ENCODE measurements around the gene CAPNS1.
"Not testable (repeated sequence)": the region's sequence is repeated elsewhere in the genome, so short reads cannot be mapped to it uniquely, and the experiment has no call there.

CAPNS1 gene

DNA sequence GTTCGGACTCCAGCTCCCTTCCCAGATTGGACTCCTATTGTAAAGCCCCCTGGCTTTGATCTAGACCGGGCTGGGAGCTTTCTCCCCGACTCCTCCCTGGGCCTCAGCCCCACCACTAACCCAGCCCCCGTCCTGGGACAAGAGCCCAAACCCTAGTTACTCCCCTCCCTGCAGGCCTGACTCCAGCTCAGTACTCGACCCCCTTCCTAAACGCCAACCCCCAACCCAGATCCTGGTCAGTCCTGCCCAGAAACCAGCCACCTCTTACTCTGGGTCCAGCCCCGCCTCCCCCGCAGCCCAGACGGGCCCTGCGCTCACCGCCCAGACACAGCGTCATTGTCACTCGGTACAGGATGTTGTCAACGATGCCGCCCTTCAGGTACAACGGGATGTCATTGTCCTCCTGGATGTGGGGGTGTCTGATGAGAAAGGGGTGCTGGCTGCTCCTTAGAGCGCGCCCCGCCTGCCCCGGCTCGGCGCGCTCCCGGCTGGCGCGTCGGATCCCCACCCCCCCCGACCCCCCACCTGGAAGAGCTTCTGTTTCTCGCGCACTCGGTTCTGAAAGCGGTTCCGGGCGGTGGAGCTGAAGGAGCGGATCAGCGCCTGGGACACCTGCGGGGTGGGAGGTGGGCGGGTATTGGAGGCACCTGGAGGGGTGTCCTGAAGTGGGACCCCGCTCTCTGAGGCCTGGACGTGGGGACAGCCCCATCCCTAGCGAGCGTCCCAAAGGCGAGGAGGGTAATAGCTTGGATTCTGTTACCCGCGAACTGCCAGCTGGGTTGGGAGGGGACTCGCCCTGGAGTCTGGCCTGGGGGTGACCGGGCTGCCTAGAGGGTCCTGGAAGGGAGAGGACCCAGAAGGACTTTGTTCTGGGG lies 11.5 kb downstream of the CAPNS1 start:
- DNase-seq, result no peak

GRCh38 chr19:36152019-36152351 lies 12.1 kb downstream of the CAPNS1 start:
- DNase-seq, result no peak

- DNase-seq, result no peak
Observed at GRCh38 chr19:36152352-36153091, 12.7 kb downstream of the CAPNS1 start, which contains the start of gene COX7A1. TSS of gene COX7A1 (minus strand) at chr19:36152447. CDS start at chr19:36152407, 40 bp downstream.

DNA sequence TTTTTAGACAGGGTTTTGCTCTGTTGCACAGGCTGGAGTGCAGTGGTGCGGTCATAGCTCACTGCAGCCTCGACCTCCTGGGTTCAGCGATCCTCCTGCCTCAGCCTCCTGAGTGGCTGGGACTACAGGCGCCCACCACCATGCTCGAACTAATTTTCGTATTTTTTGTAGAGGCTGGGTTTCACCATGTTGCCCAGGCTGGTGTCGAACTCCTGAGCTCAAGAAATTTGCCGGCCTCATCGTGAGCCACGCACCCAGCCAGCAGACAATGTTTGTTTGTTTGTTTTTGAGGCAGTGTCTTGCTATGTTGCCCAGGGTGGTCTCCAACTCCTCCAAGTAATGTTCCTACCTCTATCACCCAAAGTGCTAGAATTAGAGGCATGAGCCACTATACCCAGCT lies 13.3 kb downstream of the CAPNS1 start:
- DNase-seq, result no peak

DNA sequence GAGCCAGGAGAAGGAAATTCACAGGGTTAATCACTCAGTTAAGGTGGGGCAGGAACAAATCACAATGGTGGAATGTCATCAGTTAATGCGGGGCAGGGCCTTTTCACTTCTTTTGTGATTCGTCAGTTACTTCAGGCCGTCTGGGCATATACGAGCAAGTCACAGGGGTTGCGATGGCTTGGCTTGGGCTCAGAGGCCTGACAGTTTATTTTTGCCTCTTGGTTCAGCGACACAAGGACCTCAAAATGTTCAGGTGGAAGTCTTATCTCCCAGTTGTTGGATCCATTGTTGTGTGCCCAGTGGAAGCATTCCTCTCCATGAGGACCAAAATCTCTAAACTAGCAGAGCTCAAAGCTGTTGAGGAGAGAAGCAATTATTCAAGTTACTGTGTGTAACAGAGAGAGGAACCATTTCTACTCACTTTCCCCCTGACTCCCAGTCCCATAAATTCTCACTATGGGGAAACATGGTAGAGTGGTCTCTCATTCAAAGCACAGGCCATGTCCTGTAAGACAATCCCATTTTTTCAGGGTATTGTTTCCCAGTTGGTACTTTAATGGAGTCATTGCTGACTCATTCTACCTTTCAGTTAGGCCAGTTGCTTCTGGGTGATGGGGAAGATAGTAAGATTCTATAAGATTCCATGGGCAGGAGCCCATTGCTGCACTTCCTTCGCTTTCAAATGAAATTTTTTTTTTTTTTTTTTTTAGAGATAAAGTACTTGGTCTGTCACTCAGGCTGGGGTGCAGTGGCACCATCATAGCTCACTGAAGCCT lies 21.1 kb downstream of the CAPNS1 start:
- DNase-seq, result no peak

DNA sequence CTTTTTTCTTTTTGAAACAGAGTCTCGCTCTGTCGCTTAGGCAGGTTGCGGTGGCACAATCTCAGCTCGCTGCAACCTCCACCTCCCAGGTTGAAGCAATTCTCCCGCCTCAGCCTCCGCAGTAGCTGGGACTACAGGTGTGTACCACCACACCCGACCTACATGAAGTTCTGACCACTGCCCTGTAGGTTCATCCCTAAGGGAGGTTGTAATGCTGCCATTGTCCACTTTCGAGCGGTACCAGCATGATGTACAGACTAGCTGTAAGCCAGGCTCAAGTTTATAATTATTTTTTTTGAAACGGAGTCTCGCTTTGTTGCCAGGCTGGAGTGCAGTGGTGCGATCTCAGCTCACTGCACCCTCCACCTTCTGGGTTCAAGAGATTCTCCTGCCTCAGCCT lies 23.9 kb downstream of the CAPNS1 start:
- no peak for DNase-seq

GRCh38 chr19:36169084-36169760 lies 29.4 kb downstream of the CAPNS1 start:
- peak; percentile 25 for DNase-seq

DNA sequence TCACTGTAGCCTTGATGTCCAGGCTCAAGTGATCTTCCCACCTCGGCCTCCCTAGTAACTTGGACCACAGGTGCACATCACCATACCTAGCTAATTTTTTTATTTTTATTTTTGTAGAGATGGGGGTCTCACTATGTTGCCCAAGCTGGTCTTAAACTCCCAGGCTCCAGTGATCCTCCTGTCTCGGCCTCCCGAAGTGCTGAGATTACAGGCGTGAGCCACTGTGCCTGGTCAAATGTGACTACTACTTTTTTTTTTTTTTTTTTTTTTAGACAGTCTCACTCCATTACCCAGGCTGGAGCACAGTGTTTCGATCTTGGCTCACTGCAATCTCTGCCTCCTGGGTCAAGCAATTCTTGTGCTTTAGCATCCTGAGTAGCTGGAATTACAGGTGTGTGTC lies 33.0 kb downstream of the CAPNS1 start:
- DNase-seq, result no peak

DNA sequence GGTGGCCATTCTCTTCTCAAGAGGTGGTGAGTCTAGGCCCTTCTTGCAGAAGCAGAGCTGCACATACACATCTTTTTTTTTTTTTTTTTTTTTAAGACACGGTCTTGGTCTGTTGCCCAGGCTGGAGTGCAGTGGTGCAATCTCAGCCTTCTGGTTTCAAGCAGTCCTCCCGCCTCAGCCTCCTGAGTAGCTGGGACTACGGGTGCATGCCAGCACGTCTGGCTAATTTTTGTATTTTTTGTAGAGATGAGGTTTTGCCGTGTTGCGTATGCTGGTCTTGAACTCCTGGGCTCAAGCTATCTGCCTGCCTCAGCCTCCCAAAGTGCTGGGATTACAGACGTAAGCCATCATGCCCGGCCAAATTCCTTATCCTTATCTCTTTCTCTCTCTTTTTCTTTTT lies 34.0 kb downstream of the CAPNS1 start:
- DNase-seq, result not testable (repeated sequence)

DNA sequence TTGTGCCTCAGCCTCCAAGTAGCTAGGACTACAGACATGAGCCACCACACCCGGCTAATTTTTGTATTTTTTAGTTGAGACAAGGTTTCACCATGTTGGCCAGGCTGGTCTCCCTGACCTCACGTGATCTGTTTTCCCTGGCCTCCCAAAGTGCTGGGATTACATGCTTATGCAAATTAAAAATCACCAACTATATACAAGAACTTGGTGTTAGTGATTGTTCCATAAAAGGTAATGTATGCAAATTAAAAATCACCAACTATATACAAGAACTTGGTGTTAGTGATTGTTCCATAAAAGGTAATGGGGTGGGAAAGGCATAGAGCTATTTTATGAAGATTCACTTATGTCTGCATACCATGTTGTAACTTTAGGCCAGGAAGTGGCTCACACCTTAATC lies 39.2 kb downstream of the CAPNS1 start:
- not testable (repeated sequence) for DNase-seq

DNA sequence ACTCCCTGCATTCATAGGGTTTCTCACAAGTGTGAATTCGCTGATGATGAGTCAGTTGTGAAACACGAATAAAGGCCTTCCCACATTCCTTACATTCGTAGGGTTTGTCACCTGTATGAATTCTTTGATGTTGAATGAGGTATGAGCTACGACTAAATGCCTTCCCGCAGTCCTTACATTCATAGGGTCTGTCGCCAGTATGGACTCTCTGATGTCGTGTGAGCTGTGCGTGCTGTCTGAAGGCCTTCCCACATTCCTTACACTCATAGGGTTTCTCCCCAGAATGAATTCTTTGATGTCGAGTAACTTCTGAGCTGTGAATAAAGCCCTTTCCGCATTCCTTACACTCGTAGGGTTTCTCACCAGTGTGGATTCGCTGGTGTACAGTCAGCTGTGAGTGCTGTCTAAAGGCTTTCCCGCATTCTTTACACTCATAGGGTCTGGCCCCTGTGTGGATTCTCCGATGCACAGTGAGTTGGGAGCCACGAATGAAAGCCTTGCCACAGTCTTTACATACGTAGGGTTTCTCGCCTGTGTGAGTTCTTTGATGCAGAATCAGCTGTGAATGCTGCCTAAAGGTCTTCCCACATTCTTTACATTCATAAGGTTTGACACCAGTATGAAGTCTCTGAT lies 42.9 kb downstream of the CAPNS1 start:
- peak; percentile 2 for DNase-seq

DNA sequence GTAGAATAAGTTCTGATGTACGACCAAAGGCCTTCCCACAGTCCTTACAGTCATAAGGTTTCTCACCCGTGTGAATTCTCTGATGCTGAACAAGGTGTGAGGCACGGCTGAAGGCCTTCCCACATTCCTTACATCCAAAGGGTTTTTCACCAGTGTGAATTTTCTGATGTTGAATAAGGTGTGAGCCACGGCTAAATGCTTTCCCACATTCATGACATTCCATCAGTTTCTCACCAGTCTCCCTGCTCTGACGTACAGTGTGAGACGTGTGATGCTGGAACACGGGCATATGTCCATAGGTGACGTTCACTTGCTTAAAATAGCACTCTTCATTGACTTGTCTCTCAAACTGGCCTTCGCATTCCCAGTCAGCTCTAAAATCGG lies 43.4 kb downstream of the CAPNS1 start:
- no peak for DNase-seq

DNA sequence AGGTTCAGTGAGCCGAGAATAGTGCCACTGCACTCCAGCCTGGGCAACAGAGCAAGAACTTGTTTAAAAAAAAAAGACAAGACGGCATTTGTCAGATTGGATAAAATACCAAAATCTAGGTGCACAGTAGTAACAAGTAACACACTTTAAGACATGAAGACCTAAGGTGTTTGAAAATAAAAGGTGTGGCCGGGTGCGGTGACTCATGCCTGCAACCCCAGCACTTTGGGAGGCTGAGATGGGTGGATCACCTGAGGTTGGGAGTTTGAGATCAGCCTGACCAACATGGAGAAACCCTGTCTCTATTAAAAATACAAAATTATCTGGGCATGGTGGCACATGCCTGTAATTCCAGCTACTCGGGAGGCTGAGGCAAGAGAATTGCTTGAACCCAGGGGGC lies 46.9 kb downstream of the CAPNS1 start:
- DNase-seq, result not testable (repeated sequence)

DNA sequence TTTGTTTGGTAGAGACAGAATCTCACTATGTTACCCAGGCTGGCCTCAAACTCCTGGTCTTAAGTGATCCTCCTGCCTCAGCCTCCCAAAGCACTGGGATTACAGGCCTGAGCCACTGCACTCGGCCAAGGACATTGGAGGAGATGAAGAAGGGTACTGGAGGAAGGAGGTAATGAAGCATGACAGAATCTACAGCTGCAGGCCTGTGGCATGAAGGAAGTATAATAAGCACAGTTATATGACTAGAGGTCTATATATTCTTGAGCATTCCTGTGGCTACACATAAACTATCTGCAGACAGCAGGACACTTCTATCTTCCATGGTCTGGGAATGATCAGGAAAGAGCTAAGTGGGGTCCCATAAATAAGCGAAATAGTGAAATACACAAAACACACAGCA lies 56.4 kb downstream of the CAPNS1 start:
- DNase-seq, result peak; percentile 14

GRCh38 chr19:36198119-36198518 lies 58.3 kb downstream of the CAPNS1 start:
- DNase-seq, result no peak

All from kidney glomerular epithelial cell (primary cell).